ENCODE measurements around the gene HMCN2.

Gene HMCN2

DNA sequence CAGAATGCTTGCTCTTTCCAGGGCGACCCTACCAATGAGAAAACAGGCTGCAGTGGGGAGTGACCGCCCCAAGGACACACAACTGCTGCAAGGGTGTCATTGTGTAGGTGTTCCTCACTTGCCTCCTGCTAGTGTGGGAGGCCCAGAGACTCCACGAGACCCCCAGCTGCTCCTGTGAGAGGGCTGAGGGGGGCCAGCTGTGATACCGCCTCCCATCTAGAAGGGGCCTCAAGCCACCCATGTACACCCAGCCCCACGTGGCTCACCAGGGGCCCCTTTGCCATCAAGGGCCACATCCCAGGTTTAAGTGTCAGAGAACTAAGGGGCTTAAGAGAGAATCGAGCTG, 177.9 kb downstream of the HMCN2 start:
- no peak for DNase-seq

- no peak for DNase-seq
These were observed 178.4 kb downstream of the HMCN2 start for GRCh38 chr9:130443840-130444492.

DNA sequence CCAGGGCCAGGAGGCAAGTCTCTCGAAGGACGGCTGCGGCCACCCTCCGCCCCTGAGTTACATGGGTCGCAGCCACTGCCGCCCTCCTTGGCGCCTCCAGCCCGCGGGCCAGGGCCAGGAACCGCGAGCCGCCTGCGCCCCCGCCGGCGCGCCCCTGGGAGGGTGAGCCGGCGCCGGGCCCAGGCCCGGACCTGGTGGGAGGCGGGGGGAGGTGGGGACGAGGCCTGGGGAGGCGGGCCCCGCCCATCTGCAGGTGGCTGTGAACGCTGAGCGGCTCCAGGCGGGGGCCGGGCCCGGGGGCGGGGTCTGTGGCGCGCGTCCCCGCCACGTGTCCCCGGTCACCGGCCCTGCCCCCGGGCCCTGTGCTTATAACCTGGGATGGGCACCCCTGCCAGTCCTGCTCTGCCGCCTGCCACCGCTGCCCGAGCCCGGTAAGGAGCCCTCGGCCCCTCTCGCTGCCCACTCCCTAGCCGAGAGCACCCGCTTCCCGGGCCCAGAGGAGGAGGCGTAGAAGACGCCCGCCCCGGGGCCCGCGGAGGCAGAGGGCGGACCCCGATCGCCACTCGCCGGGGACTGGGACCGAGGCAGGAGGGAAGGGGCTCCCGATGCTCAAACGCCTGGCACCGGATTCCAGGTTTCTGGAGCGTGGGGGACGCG, 179.1 kb downstream of the HMCN2 start, which contains the start of gene ASS1:
Gene ASS1 (plus strand): TSS at position 397 of the 657 bp plus-strand sequence. CDS start 7,268 bp downstream, outside the sequence.
- DNase-seq, result no peak

DNA sequence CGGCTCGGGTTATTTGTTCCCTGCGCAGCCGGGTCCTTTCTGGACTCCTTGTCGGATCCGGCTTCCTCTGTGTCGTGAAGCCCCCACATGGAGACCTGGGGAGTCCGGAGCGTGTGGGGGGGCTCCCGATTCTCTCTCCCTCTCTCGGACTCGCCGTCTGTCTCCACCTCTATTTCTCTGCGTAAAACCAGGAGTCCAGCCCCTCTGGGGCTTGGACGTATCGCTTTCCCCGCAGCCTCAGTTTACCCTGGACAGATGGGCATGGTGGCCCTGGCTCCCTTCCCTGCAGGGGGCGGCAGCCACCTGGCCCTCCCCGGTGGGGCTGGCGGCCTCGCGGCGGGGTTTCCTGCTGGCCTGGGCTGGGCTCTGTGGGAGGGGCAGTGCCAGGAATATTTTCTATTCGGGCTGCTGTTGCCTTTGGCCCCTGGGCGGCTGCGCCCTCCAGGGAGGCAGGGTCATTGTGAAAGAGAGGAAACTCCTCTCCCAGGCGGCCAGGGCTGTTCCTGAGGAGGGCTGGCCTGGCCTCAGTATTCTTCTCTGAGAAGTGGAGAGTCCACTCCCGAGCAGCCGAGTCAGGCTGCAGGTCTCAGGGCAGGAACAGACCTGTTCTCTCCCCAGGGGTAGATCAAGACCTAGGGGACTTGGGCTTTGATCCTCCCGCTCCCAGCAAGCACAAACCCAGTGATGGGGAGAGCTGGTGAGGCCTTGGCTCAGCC, 179.9 kb downstream of the HMCN2 start:
- no peak for DNase-seq

GRCh38 chr9:130446101-130446861, 180.7 kb downstream of the HMCN2 start:
- no peak for DNase-seq

- DNase-seq, result no peak
These were observed 181.7 kb downstream of the HMCN2 start for GRCh38 chr9:130447193-130447816.

GRCh38 chr9:130448035-130448624, 182.6 kb downstream of the HMCN2 start:
- DNase-seq, result peak; percentile 12

- no peak for DNase-seq
These were observed 183.4 kb downstream of the HMCN2 start for GRCh38 chr9:130448771-130449603.

DNA sequence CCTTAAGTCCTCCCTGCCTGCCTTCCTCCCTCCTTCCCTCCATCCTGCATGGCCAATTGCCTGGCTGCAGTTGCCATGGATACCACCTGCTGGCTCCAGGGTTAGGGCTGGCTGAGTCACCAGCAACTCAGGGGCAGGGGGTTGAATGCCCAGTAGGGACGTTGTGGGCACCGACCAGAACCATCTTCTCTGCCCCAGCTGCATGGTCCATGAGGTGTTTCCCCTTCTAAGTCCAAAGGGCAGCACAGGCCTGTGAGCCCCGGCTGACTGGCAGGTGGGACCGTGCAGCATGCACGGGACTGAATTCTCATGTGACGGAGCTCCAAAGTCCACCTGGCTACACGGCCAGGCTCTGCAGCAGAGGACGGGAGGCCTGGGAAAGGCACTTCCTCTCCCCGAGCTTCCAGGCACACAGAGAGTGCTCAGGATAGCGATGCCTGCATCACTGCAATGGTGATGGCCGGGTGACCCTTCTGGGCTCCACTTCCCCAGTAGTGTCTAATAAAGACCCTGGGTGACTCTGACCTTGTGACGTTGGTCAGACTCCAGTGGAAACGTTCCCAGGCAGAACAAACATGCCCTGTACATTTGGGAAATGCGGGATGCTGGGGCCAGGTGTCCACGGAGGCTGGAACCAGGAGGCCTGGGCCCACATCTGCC, 184.9 kb downstream of the HMCN2 start:
- no peak for DNase-seq

GRCh38 chr9:130451004-130451390, 185.4 kb downstream of the HMCN2 start:
- DNase-seq, result no peak

- DNase-seq, result no peak
These were observed 186.2 kb downstream of the HMCN2 start for GRCh38 chr9:130451509-130452388.

- DNase-seq, result no peak
These were observed 187.3 kb downstream of the HMCN2 start for GRCh38 chr9:130452835-130453234.

DNA sequence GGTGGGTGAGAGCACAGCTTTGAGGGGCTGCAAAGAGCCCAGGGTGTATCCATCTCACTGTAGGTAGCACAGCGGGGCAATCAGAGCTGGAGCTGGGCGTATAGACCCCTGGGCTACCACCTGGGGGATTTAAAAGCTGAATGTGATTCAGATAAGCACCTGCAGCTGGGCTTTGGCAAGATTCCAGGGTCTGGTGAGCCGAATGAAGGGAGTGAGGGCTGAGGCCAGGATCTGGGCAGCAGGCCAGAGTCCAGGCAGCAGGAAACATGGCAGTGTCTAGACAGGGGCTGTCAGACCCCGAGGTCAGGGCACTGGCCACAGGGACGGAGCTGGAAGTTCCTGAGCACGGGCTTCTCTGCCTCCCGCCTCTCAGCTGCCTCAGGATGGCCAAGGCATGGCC, 187.9 kb downstream of the HMCN2 start:
- DNase-seq, result no peak

GRCh38 chr9:130454096-130454811, 188.7 kb downstream of the HMCN2 start:
- no peak for DNase-seq

DNA sequence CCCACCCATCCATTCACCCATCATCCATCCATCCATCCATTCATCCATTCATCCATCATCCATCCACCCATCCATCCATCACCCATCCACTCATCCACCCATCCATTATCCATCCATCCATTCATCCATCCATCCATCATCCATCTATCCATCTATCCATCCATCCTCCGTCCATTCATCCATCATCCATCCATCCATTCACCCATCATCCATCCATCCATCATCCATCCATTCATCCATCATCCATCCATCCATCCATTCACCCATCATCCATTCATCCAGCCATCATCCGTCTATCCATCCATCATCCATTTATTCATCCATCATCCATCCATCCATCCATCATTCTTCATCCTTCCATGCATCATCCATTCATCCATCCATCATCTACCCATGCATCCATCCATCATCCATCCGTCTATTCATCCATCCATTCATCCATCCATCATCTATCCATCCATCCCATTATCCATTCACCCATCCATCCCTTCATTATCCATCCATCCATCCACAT, 189.3 kb downstream of the HMCN2 start:
- DNase-seq, result no peak

GRCh38 chr9:130458027-130458803, 192.7 kb downstream of the HMCN2 start:
- DNase-seq, result no peak

- no peak for DNase-seq
These were observed 193.2 kb downstream of the HMCN2 start for GRCh38 chr9:130458804-130459067.

GRCh38 chr9:130459151-130459550, 193.6 kb downstream of the HMCN2 start:
- no peak for DNase-seq

Measured in SIG-M5 (cell line).